Stimulated activated naive CD4-positive, alpha-beta T cell (primary cell): Measurements from ENCODE around the gene LRCH1.
A peak's percentile ranks its signal among the peaks of the same experiment; 100 is the strongest.

Source experiments
- DNase-seq, 6 experiments: peaks; one replicate each; lab custom pipeline; 2025; lab: John Stamatoyannopoulos, UW

Gene LRCH1

GRCh38 chr13:46562152-46562551 lies 9.2 kb downstream of the LRCH1 start:
- no peak for DNase-seq

- no peak for DNase-seq
These were observed 9.6 kb downstream of the LRCH1 start for GRCh38 chr13:46562581-46562980.

GRCh38 chr13:46565808-46566750 lies 13.1 kb downstream of the LRCH1 start:
- no peak for DNase-seq

DNA sequence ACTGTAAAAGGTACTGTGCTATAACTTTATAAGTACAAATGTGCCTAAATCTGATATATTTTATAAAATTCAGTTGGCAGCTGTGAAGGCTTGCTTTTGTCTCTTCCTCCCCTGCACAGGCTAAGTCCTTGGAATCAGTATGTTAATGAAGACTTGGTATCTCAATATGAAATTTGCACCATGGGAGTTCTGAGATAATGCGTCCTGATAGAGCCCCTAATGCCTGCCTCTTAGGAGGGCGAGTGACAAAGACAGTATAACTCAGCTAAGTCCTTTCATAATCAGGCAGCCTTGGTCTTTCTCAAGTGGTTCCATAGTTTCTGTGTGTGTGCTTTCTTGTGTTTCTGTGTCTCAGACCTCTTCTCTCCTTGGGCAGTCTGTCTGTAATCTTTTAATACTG lies 14.7 kb downstream of the LRCH1 start:
- DNase-seq: no peak

DNA sequence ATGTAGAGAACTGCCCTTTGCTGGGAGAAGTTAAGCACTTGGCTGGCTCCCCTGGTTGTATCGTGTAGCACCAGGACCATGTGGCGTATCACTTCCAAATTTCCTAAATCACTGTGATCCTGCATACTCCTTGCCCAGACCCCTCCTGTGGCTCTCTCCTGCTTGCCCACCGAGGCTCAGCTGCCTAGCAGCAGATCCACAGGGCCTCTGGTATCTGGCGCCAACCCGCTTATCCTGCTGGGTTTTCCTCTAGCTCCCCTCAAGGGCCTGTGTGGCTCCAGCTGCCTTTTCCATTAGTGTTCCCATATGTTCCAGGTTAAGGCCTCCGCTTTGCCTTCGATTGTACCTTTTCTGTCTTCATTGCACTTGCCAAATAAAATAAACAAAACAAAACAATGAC lies 16.5 kb downstream of the LRCH1 start:
- no peak for DNase-seq

DNA sequence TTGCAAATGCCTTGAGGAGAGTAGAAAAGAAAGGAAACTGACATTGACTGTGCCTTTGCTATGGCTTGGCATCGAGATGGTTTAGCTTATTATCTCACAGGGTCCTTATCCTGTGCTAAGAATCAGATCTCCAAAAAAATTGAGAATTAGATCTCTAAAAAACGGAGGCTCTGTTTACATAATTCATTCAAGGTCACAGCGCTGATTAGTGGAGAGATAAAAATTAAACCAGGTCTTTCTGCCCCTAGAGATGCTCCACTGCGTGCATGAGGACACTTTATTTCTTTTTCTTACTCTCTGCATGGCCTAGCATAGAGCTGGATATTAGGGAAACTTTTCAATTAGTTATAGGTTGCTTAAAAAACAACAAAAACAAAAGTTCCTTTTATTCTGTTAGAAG lies 17.3 kb downstream of the LRCH1 start:
- no peak for DNase-seq

GRCh38 chr13:46571189-46571908 lies 18.4 kb downstream of the LRCH1 start:
- no peak for DNase-seq

DNA sequence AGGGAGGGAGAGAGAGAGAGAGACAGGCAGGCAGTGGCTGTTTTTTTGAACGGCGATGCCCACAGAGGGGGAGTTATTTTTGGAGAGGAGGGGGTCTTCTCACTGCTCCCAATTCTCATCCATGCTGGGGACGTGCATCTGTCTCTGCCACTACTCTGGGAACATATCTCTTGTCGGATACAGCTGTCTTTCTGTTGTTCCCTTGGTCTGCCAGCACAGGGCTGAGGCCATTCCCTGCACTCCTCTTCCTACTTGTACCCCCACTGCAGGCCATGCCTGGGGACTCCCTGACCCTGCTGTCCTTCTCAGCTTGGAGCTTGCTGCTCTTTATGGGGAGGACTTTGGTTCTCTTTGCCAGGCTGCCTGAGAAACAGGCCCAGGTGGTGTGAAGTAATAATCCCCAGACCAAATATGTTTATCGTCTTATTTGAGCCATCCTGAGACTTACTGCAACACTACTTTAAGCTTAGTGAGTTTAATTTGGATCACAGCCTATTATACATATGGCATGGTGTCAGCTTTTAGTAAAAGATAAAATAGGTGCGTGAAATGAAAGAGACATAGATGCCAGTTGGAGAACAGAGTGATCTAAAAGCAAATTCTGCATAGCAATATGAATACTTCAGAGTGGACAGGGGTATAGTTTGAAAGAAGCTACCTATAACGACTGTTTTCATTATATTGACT lies 19.1 kb downstream of the LRCH1 start:
- no peak for DNase-seq

DNA sequence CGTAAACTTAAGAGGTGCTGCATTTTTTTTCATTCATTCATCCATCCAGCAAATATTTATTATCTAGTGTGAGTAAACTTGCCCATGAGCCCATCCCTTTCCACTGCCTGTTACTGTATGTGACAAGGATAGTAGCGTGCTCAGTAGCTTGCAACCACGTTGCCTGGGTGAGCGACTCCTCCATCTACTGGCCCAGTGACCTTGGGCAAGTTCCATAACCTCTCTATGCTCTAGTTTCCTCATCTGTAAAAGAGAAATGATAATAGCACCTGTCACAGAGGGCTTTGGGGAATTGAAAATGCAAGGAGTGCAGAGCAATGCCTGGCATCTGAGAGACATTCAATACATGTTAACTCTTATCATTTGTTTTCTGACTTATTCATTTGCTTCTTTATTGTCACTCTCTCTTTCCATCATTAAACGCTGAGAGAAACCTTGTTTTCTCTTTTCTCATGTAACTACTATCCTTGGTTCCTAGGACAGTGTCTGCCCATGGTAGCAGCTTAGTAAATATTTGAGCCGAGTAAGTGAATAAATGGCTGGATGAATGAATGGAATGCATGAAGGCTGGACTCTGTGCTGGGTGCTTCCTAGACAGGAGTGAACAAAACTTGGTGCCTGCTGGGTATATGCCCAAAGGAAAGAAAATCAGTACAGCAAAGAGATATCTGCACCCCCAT lies 19.9 kb downstream of the LRCH1 start:
- no peak for DNase-seq

DNA sequence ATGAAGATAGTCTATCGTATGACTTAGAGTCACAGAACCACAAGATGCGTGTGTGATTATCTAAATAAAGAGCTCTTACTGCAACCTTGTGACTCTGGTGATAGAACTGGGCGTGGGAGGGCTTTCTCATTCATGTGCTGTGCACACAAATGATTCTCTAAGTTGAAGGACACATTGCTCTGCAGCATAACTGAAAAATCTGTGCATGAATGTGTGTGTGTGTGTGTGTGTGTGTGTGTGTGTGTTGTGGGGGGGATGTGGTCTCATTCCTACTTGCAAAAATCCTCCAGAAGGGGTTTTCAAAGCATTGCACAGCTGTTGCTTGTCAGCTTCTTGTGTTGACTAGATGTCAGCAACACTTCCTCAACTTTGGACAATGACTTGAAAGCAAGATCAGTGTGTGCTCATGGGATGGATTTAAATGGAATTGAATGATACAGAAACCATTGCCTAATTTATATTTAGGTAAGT lies 22.4 kb downstream of the LRCH1 start:
- DNase-seq: no peak

DNA sequence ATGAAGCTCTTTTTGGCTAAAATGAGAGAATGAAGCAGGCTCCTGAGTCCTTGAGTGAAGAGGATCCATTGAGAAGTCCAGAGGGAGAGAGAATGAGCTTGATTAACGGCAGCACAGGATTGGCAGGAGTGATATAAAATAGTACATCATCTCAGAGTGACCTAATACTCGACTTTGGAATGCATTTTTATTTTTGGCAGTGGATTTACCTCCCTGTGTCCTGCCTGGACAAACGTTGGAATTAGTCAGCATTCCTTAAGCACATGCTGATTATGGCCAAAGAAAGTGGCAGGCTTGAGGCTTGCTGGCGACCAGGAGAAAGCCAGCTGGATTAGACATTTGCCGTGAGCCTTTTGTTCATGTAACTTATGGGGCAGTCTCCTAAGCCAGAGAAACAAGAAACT lies 22.9 kb downstream of the LRCH1 start:
- DNase-seq: no peak

GRCh38 chr13:46576762-46577161 lies 23.8 kb downstream of the LRCH1 start:
- DNase-seq: no peak

DNA sequence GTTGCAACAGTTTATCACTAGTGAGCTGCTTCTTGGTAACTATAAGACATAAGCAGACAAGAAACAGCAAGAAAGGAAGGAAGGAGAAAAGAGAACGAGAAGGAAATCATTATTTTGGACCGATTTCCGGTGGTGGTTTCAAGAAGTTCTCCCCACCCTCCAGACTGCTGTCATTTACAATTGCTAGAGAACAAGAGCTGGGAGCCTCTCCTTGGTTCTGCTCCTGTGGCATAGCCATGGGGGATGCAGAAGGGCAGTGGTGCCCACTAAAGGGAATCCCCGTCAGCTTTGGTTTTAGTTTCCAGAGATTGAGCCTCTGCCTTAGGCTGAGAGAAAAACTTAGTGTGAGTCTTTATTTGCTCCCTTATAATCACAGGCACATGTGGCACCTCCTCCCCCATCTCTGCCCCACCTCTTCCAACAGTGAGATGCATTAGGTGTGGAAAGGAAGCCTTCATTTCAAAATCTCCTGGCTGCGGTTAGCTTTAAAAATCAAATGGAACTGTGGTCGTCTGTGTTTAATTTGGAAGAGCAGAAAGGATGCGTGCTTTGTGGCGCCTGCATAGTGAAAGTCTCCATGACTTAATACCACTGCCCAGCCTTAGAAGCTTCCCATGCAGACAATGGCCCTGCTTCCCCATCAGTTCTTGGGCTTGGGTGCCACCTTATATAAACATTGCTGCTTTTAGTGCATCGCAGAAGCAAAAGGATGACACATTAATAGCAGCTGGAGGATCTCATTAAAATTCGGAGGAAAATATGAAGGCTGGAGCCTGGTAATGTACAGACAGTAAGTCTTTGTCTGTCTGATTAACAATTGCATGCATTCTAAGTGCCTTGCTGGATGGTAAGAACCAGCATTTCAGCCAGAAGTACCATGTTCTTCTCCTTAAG lies 25.0 kb downstream of the LRCH1 start:
- no peak for DNase-seq

DNA sequence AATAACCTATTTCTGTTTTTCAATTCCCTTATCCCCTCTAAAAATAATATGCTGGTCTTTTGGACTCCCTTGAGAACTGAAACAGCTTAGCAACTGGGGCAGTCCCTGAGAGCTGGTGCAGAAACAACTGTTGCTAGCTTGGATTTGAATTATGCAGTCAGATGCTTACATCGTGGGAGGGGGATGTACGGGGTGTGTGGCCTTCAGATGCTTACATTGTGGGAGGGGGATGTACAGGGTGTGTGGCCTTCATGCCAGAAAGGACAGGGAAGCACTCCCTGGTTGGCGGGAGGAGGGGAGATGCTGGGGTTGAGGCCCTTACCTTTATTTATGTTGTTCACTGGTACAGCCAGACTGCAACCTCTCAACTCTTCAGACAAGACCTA lies 25.6 kb downstream of the LRCH1 start:
- no peak for DNase-seq

DNA sequence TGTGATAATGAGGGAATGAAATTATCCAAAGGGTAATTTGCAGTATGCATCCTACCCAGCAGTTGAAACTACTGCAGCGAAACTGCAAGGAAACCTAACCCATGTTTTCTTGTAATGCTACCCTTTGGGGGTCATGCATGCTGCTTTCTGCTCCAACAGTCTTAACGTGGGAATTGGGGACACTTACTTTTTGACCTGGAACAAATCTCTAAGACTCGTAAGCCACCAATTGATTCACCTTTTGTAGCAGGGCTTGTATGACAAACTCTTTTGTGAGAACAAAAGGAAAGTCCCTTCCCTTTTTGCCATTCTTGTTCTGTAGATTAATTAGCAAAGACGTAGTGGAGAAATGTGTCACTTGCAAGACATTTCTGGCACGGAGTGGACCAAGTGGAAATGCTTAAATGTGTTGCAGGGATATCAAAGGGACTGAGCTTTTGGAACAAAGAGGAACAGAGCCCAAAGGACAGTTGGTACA lies 27.4 kb downstream of the LRCH1 start:
- no peak for DNase-seq

DNA sequence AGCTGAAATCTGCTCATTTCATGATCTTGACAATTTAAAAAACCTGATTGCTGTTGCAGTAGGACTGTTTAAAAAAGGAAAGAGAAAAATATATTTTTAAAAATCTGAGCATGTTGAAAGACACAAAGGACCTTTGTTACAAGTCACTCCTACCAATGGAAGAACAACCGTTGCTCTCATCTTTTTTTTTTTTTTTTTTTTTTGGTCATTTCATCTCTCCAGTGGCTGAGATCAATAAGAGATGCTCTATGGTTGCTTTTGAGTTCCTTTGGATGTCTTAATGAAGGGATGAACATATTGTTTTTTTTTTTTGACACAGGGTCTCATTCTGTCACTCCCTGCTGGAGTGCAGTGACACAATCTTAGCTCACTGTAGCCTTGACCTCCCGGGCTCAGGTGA lies 29.2 kb downstream of the LRCH1 start:
- no peak for DNase-seq

DNA sequence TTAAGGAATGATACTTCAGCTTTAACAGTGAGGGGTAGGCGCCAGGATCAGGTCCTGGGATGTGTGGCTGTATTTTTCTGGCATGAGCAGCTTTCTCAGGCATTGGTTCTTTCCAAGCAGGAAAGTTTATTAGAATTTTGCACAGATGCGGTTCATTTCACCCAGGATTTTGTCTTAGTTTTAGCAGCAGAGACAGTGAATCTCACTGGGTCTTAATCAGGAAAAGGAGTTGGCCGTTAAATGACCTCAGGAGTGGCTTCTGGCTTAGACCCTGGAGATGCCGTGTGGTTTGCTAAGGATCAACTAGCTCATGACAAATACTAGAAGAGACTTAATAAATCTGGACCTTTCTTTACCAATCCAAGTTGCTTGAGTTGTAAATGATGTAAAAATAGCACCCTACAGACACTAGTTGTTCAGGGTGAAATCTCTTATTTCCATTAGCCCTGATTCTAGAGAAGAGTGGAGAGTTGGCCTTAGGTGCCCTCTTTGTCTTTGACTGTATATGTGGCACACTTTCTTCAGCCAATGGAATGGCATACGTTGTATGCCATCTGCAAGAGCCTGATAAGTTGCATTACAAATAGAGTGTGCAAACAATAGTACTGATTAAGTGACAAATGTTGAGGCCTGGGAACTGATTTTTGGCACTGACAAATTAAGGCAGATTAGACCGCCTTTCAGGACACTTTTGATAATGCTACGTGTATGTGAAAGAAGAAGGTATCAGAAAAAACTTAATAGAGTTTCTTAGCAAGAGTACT lies 34.0 kb downstream of the LRCH1 start:
- no peak for DNase-seq

DNA sequence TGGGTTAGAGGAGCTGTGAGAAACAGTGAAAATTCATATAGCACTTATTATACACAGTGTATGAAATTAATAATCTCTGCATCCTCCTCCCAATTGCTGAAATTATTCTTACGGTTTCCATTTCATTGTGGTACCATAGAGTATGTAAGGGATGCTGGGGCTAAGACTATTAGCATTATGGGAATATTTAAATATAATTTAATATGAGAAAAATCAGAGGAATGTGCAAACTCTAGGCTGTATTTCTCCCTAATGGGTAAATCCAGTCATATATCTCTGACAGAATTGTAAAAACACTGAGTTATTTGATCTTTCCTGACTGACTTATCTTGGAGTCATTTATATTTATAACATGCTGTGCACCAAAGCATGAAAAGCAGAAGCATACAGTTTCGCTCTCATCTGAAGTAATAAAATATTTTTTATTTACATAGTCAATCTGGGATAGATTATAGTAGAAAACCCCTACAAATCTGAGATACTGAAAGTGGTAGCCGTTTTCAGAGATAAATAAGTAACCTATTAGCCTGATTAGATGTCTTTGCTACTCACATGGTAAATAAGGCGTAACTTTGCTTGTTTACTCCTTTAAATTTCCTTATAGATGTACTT lies 34.9 kb downstream of the LRCH1 start:
- DNase-seq: no peak

GRCh38 chr13:46592385-46592784 lies 39.4 kb downstream of the LRCH1 start:
- no peak for DNase-seq

DNA sequence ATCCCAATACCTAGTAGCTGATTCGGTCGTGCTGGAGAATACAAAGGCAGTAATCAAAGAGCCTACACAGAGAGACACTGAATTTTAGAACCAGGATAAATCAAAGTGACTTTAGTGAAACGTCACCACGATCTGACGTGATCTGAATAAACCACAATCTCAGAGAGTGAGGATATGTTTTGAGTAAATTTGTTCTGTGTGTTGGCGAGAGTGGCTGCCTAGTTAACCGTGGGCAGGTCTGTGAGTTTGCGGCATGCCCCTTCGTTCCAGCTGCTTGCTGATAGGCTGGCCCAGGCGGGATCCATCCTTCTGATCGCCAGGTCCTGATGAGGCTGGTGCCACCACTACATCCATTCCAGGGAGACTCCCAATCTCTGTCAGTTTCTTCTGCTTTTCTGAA lies 40.4 kb downstream of the LRCH1 start:
- DNase-seq: peak; percentile 19 to 76 (median 59)
